NK-92 (cell line): ENCODE data around the gene CAPN11.

ENCODE experiments used
- DNase-seq: peaks from one replicate; lab custom pipeline; 2025; ENCODE audit not compliant: unreplicated experiment; lab: John Stamatoyannopoulos, UW

Gene CAPN11

DNA sequence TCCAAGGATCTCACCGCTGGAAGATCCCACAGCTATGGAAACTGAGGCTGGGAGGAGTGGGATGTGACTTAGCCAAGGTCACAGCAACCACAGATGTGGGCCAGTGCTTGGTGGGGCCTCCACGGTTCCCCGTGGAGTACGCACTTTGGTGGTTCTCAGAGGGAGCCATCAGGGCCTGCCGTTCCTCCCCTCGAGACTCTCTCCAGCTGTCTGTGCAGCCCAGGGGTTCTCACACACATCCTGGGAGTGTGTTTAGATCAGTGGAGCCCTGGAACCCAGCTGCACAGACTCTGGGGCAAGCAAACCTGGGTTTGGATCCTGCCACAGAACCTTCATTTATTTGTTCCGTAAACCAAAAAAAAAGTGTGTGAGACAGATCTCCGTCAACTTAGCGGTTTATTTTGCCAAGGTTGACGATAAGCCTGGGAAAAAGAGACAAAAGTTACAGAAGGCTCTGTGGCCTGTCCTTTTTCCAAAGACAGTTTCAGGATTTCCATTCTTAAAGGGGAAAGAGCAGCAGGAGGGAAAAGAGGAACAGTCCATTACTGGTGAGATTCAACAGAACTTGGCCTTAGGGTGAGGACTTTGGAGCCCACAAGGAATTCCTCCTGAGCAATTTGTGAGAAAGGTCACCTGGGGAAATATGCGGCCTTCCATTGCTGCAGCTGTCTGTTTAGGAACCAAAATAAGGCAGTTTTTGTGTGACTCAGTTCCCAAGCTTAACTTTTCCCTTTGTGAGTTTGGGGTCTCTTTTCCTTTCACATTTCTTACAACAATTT, 44.5 kb downstream of the CAPN11 start:
- no peak for DNase-seq

DNA sequence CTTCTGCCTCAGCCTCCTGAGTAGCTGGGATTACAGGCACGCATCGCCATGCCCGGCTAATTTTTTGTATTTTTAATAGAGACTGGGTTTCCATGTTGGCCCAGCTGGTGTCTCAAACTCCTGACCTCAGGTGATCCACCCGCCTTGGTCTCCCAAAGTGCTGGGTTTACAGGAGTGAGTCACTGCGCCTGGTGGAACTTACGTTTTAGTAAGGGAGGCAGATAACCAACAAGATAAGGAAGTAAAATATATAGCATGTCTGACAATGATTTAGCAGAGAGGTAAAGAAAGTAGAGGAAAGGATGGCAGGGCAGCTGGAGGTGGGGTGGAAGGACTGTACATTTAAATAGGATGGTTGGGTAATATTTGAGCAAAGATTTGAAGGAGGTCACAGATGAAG, 45.3 kb downstream of the CAPN11 start:
- no peak for DNase-seq

- no peak for DNase-seq
These were observed 49.3 kb downstream of the CAPN11 start for GRCh38 chr6:44207966-44208365.

GRCh38 chr6:44211284-44211683, 52.7 kb downstream of the CAPN11 start:
- no peak for DNase-seq

DNA sequence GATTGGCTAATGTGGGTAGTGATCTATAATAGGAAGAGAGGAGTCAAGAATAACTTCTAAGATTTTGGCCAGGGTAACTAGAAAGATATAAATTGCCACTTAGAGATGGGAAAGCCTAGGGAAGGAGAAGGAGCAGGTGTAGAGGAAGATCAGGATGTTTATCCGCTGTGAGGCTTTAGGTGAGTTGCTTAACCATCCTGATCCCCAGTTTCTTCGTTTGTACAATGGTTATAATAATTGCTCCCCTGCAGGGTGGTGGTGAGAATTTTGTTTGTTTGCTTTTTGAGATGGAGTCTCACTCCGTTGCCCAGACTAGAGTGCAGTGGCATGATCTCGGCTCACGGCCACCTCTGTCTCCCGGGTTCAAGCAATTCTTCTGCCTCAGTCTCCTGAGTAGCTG, 55.7 kb downstream of the CAPN11 start:
- DNase-seq = no peak

GRCh38 chr6:44216677-44217331, 58.2 kb downstream of the CAPN11 start, which contains the start of gene MYMX:
Gene MYMX (plus strand): TSS chr6:44216926. CDS start chr6:44217472, 546 bp downstream.
- DNase-seq = no peak

GRCh38 chr6:44217332-44218143, 58.9 kb downstream of the CAPN11 start:
- no peak for DNase-seq

DNA sequence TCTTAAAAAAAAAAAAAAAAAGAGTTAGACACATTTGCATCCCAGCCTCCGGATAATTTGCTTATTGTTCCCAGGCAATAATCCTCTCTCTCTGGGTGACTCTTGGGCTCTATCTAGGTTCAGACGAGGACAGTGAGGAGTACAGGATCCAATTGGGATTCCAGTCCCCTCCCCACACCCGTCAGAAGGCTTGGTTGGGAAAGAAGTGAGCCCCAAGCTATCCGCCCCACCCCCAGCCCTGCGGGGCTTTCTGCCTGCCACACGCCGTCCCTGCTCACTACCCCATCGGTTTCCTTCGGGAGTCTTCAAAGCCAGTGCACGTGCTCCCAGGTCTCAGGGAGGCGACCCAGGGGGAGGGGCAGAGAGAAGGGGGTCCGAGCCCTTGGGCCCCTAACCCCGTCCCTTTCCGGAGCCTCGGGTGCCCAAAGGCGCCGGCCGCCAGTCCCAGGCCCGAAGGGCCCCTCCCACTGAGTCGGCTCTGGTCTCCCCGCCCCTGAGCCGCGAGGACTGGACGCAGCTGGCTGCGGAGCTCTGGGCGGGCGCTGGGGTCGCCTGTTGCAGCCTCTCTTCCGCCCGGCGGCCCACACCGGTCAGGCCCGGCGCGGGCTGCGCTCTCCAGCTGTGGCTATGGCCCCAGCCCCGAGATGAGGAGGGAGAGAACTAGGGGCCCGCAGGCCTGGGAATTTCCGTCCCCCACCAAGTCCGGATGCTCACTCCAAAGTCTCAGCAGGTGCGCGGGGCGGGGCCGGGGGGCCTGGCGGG, 60.6 kb downstream of the CAPN11 start:
- DNase-seq = no peak

- DNase-seq = no peak
These were observed 61.5 kb downstream of the CAPN11 start for GRCh38 chr6:44219815-44220784.

- DNase-seq = no peak
These were observed 62.3 kb downstream of the CAPN11 start for GRCh38 chr6:44220913-44221290.

DNA sequence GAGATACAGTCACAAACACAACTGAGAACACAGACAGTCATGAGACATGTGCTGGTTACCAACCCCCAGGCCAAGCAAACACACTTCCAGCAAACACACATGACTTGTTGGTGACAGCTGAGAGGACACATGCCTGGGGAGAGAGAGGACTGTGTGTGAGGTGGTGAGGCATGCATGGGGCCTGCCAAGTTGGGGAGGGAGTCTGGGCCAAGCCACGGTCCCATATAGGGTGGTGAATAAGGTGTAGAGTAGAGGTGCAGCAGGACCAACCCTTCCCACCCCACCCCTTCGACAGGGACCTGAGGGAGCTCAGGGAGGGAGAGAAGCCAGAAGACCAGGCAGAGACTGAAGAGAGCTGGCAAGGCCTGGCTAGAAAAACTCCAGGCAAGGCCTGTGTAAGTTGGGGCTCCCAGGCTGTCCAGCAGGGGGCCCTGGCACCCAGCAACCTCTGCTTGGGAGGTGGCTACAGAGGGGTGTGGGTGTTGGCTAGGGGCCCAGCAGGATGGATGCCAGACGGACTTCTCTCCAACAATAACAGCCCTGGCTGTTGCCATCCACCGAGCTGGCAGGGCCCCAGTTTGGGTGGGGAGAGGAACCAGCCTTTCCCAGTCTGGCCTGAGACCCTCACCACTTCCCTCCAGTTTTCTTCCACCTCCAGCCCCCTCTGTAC, 62.8 kb downstream of the CAPN11 start:
- DNase-seq = no peak

DNA sequence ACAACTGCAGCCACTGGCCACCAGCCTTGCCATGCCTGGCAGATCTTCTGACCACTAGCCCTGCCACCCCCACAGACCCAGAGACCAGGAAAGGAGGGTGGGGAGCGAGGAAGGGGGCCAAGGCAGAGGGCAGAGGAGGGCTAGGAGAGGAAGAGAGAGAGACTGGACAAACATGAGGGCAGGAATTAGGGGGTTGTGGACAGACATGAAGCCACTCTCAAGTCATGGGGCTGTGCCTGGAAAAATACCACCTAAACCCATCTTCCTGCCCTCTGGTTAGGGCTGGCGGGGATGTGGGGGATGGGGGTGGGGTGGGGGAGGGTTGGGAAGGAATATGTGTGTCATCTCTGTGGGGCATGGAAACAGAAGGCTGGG, 63.3 kb downstream of the CAPN11 start:
- no peak for DNase-seq

DNA sequence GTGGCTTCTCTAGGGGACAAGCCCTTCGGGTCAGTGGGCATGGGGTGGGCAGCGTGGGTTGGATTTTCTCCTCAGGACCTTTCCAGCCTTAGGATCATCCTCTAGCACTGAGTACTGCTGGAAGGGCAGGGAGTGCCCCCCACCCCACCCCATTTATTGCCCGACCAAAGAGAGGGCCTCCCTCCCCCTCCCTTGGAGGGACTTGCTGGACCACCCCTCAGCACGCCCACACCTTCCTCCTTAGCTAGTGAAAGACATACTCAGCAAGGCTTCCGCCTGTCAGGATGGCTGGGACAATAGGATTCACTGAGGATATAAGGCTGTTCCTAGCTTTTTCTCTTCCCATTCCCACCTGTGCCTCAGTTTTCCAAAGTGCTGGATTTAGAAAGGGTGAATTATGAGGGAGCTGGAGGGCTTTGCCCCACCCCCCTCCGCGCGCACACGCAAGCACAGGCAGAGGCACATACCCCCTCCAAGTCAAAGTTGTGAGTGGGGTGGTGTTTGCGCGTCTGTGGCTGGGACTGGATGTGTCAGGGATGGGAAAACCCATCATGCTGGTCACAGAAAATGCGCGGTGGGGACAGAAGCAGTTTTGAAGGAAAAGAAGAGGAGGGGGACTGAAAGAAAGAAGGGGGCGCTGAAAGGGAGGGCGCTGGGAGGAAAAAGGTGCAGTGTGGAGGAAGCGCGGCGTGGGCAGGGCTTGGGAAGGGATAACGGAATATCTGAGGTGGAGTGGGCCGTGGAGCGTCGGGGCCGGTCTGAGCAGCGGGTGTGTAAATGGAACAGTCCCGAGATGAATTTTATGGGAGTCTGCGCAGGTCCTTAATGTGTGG, 64.1 kb downstream of the CAPN11 start:
- DNase-seq = no peak

DNA sequence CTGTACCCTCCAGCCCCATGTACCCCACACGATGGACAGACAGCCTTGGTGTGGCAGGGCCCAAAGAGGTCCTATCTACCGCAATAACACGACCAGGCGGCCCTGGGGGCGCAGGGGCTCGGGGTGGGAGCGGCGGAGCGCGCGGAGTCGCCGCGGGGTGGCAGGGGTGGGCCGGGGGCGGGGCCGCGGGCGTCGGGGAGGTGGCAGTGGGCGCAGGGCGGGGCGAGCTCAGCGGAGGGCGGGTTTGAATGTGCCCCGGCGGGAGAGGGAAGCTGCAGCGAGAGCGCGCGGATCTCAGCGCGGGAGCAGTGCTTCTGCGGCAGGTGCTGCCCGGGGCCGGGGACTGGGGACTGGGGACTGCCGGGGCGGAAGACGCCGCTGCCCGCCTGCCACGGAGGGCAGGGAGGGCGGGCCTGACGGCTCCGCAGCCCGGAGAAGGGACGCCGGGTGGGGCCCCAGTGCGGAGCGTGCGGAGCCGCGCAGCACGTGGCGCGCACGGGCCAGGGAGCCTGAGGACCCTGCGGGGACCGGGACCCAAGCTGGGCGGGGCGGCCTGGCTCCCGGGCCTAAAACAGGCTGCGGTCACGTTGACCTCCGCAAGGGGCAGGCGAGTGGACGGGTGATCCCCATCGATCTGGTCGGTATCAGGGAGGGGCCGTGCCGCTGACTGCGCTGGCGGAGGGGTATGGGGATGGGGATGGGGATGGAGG, 64.9 kb downstream of the CAPN11 start, which contains the start of gene SLC29A1:
SLC29A1 (plus strand) TSS at position 277 of the 710 bp plus-strand sequence. CDS start 3,719 bp downstream, outside the sequence.
- peak; percentile 40 for DNase-seq

DNA sequence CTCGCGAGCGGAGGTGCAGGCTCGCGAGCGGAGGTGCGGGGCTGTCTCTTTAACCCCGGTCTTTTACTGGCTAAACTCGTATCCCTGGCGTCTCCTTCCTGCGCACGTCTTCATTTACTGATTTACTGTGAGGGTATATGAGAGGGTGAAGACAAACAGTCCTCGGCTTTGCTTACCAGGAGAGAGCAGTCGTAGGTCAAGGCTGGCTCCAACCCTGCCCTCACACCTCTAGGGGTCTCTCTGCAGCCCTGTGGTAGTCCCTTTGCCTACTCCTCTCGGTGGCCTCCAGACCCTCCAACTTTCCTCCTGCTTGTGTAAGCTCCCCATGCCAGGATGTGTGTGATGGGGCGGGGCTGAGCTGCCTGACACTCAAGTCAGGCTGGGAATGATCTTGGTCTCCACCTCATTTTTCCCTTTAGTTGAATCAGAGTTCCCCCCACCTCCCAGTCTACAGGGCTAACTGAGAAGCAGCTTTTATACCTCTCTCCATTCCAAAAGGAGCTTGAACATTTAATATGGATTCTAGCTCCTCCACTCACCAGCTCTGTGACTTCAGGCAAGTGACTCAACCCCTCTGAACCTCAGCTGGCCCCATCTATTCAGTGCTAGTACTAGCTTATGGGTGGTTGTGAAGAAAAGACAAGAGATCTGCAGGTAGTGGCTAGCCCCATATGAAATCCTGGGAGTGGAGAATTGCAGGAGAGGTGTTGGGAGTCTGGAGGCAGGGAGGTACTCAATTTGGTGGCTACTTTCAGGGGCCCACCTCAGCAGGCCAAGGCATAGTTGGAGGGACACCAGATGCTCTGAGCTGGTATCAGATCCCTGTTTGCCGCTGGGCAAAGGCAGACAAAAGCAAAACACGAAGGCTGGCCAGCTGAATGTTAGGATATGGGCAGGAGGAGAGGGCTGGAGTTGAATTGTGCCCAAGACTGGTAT, 65.7 kb downstream of the CAPN11 start:
- DNase-seq = no peak

- no peak for DNase-seq
These were observed 66.3 kb downstream of the CAPN11 start for GRCh38 chr6:44224965-44225305.
